Transverse colon (tissue), 4 donors: ENCODE results near the gene SLC7A1.

Source experiments
- CTCF ChIP-seq, 5 experiments: fragments of 200-600 bp in 3 of 5; fragments of 450-650 bp in 2 of 5; sonication (generic) in 3 of 5; IDR thresholded peaks; 1 replicate in 2 of 5; 2 replicates in 3 of 5; pipeline ENCODE4 v1.5.1; 2016 to 2017; ENCODE audit warnings: antibody characterized with exemption in 5 of 5, inconsistent platforms in 3 of 5, mild to moderate bottlenecking in 2 of 5, moderate library complexity in 1 of 5
- EP300 ChIP-seq: sonication (generic); formaldehyde crosslinking; IDR thresholded peaks from one replicate; pipeline ENCODE4 v1.6.1; 2017; ENCODE audit warnings: antibody characterized with exemption, low read depth
- POLR2A ChIP-seq: fragments of 450-650 bp; IDR thresholded peaks from one replicate; pipeline ENCODE4 v1.6.1; 2016; ENCODE audit warnings: antibody characterized with exemption, mild to moderate bottlenecking, moderate library complexity
- POLR2AphosphoS5 ChIP-seq, 3 donors: sonication (generic); formaldehyde crosslinking; IDR thresholded peaks; one replicate each; pipeline ENCODE4 v1.6.1; 2016; ENCODE audit warnings: antibody characterized with exemption in 3 of 3

GRCh38 chr13:29480893-29481525, 114.5 kb downstream of the SLC7A1 start:
- TF ChIP-seq CTCF (IDR thresholded peaks at IDR 0.05) (no peak), POLR2A (no peak), POLR2AphosphoS5 (IDR thresholded peaks at IDR 0.05) (no peak), EP300 (no peak)
